OCI-LY1 (cell line): ENCODE data around the gene PSMG4.

Experiments used
- H2AFZ ChIP-seq: fragments of 200-600 bp; sonication (generic), shearing (Covaris generic); 2 replicates; pipeline ENCODE4 v1.6.0; 2014; ENCODE audit warnings: antibody characterized with exemption, mild to moderate bottlenecking, low read length
- H3F3A ChIP-seq: fragments of 200-600 bp; sonication (generic), shearing (Covaris generic); 2 replicates; pipeline ENCODE4 v1.6.0; 2014; ENCODE audit warnings: mild to moderate bottlenecking, antibody characterized with exemption, low read length, moderate library complexity; ENCODE audit not compliant: insufficient read depth
- H3K27ac ChIP-seq: fragments of 200-600 bp; sonication (generic); 2 replicates; pipeline ENCODE4 v1.5.1; 2014; ENCODE audit warnings: low read length, mixed run types, mild to moderate bottlenecking, low read depth; ENCODE audit not compliant: poor library complexity, severe bottlenecking
- H3K27me3 ChIP-seq: fragments of 200-600 bp; sonication (generic); 2 replicates; pipeline ENCODE4 v1.6.0; 2014; ENCODE audit warnings: antibody characterized with exemption, mild to moderate bottlenecking, low read length, moderate library complexity; ENCODE audit not compliant: insufficient read depth
- H3K36me3 ChIP-seq: fragments of 200-600 bp; sonication (generic); 2 replicates; pipeline ENCODE4 v1.6.1; 2014; ENCODE audit warnings: mild to moderate bottlenecking, antibody characterized with exemption, low read length, moderate library complexity, mixed read lengths; ENCODE audit not compliant: insufficient read depth
- H3K4me1 ChIP-seq: fragments of 200-600 bp; sonication (generic); 2 replicates; pipeline ENCODE4 v1.5.1; 2014; ENCODE audit warnings: mild to moderate bottlenecking, low read length, moderate library complexity; ENCODE audit not compliant: insufficient read depth, severe bottlenecking
- H3K4me2 ChIP-seq: fragments of 200-600 bp; sonication (generic), shearing (Covaris generic); 2 replicates; pipeline ENCODE4 v1.6.1; 2014; ENCODE audit warnings: low read length
- H3K4me3 ChIP-seq: fragments of 200-600 bp; sonication (generic); 2 replicates; pipeline ENCODE4 v1.5.1; 2014; ENCODE audit warnings: low read length, low read depth, mild to moderate bottlenecking, mixed read lengths; ENCODE audit not compliant: poor library complexity, severe bottlenecking
- H3K79me2 ChIP-seq: fragments of 200-600 bp; shearing (Covaris generic); 2 replicates; pipeline ENCODE4 v1.6.1; 2016; ENCODE audit warnings: mixed run types, low read length, mixed read lengths; ENCODE audit not compliant: insufficient read depth
- H3K9ac ChIP-seq: fragments of 200-600 bp; sonication (generic), shearing (Covaris generic); 2 replicates; pipeline ENCODE4 v1.6.1; 2014; ENCODE audit warnings: mild to moderate bottlenecking, low read length, mixed read lengths
- H3K9me2 ChIP-seq: fragments of 200-600 bp; sonication (generic), shearing (Covaris generic); 2 replicates; pipeline ENCODE4 v1.6.1; 2014; ENCODE audit warnings: low read depth, mild to moderate bottlenecking, low read length, mixed read lengths
- H3K9me3 ChIP-seq: fragments of 200-600 bp; shearing (Covaris generic); 2 replicates; pipeline ENCODE4 v1.6.1; 2014; ENCODE audit warnings: low read length, mixed read lengths
- H4K20me1 ChIP-seq: fragments of 200-600 bp; sonication (generic), shearing (Covaris generic); 2 replicates; pipeline ENCODE4 v1.6.0; 2016; ENCODE audit warnings: mild to moderate bottlenecking, low read length; ENCODE audit not compliant: insufficient read depth
- CTCF ChIP-seq: fragments of 200-600 bp; sonication (generic), shearing (Covaris generic); IDR thresholded peaks from 2 replicates; pipeline ENCODE4 v1.5.1; 2017; ENCODE audit warnings: mild to moderate bottlenecking, antibody characterized with exemption, low read length, moderate library complexity, mixed read lengths
- EZH2 ChIP-seq: fragments of 200-600 bp; sonication (generic), shearing (Covaris generic); IDR thresholded peaks from 2 replicates; pipeline ENCODE4 v1.8.0; 2017; ENCODE audit warnings: borderline replicate concordance, mixed run types, mild to moderate bottlenecking, antibody characterized with exemption, low read length, moderate library complexity, mixed read lengths

Gene PSMG4

GRCh38 chr6:3296537-3296936, 37.8 kb downstream of the PSMG4 start:
- Histone ChIP-seq H3K27ac (no peak overlapping the region), H3K9ac (no peak overlapping the region), H3K4me3 (no peak overlapping the region), H2AFZ (no peak overlapping the region), H3K27me3 (peaks cover 9% of the 10 kb centered on the region; the same call in 1 of the 2 replicates), H3F3A (no peaks in the 10 kb centered on the region), H3K4me1 (no peaks in the 10 kb centered on the region), H3K9me2 (no peaks in the 10 kb centered on the region), H3K9me3 (no peaks in the 10 kb centered on the region), H4K20me1 (no peaks in the 10 kb centered on the region), H3K4me2 (no peak overlapping the region), H3K79me2 (no peaks in the 10 kb centered on the region), H3K36me3 (no peaks in the 10 kb centered on the region)
- no peak for TF ChIP-seq EZH2
- TF ChIP-seq CTCF, result no peak

GRCh38 chr6:3297006-3297405, 38.3 kb downstream of the PSMG4 start:
- H3K9ac ChIP-seq, result no peak overlapping the region
- no peak overlapping the region for H2AFZ ChIP-seq
- H3K27ac ChIP-seq, result no peak overlapping the region
- H3K4me3 ChIP-seq, result no peak overlapping the region
- no peaks in the 10 kb centered on the region for H3K4me1 ChIP-seq
- no peaks in the 10 kb centered on the region for H3K9me2 ChIP-seq
- no peaks in the 10 kb centered on the region for H3K79me2 ChIP-seq
- no peaks in the 10 kb centered on the region for H4K20me1 ChIP-seq
- H3K9me3 ChIP-seq, result no peaks in the 10 kb centered on the region
- peaks cover 9% of the 10 kb centered on the region; the same call in 1 of the 2 replicates for H3K27me3 ChIP-seq
- no peaks in the 10 kb centered on the region for H3K36me3 ChIP-seq
- H3K4me2 ChIP-seq, result no peak overlapping the region
- no peaks in the 10 kb centered on the region for H3F3A ChIP-seq
- no peak for TF ChIP-seq EZH2
- no peak for TF ChIP-seq CTCF

- Histone ChIP-seq H3K9ac (no peak overlapping the region), H3K4me1 (no peaks in the 10 kb centered on the region), H2AFZ (no peak overlapping the region), H3K4me2 (no peak overlapping the region), H3F3A (no peaks in the 10 kb centered on the region), H3K4me3 (no peak overlapping the region), H4K20me1 (no peaks in the 10 kb centered on the region), H3K27me3 (peaks cover 9% of the 10 kb centered on the region; the same call in 1 of the 2 replicates), H3K36me3 (no peaks in the 10 kb centered on the region), H3K79me2 (no peaks in the 10 kb centered on the region), H3K9me2 (no peaks in the 10 kb centered on the region), H3K27ac (no peak overlapping the region), H3K9me3 (no peaks in the 10 kb centered on the region)
- TF ChIP-seq CTCF (no peak), EZH2 (no peak)
Observed at GRCh38 chr6:3297909-3298308, 39.2 kb downstream of the PSMG4 start.
